SK-N-SH (cell line): ENCODE data around the gene GMPR2.

Experiments used
- CTCF ChIP-seq: fragments of 200-600 bp; sonication (generic); IDR thresholded peaks from 2 replicates; pipeline ENCODE4 v1.6.1; 2017; ENCODE audit warnings: antibody characterized with exemption, mild to moderate bottlenecking, moderate library complexity
- NRF1 ChIP-seq: IDR thresholded peaks from 2 replicates; pipeline ENCODE4 v1.6.1; 2012; ENCODE audit warnings: low read depth, mild to moderate bottlenecking, low read length
- RAD21 ChIP-seq: IDR thresholded peaks from 2 replicates; pipeline ENCODE4 v1.6.1; 2012; ENCODE audit warnings: mild to moderate bottlenecking, low read length
- REST ChIP-seq: IDR thresholded peaks from 2 replicates; pipeline ENCODE4 v1.6.1; 2012; ENCODE audit warnings: mild to moderate bottlenecking, low read depth, low read length, moderate library complexity
- TAF1 ChIP-seq: IDR thresholded peaks from 2 replicates; pipeline ENCODE4 v1.6.1; 2012; ENCODE audit warnings: low read depth, mild to moderate bottlenecking, low read length, moderate library complexity, borderline replicate concordance
- USF1 ChIP-seq: IDR thresholded peaks from 2 replicates; pipeline ENCODE4 v1.4.0; 2012; ENCODE audit warnings: low read depth, borderline replicate concordance

- TF ChIP-seq REST (no peak), CTCF (no peak), TAF1 (no peak), RAD21 (no peak), USF1 (no peak), NRF1 (no peak)
Observed at GRCh38 chr14:24192933-24193332, 39.8 kb upstream of the GMPR2 start.
